Chondrocyte (in vitro differentiated cells): ENCODE data around the gene SULT1C4. TPM values are rescaled to one million over a fixed set of nuclear protein-coding genes. Genes with fewer than 3 reads are reported as not detected.
A peak's percentile ranks its signal among the peaks of the same experiment; 100 is the strongest.

Experiments used
- DNase-seq: peaks from one replicate; pipeline ENCODE4 v3.0.0; 2021; ENCODE audit warnings: mixed read lengths, low spot score
- H3K27ac Mint-ChIP-seq: one replicate; pipeline ENCODE4 v1.8.0; 2021; ENCODE audit warnings: mild to moderate bottlenecking, moderate library complexity, mixed read lengths; ENCODE audit not compliant: unreplicated experiment
- H3K27me3 Mint-ChIP-seq: 2 replicates; pipeline ENCODE4 v1.8.0; 2021; ENCODE audit warnings: low read depth, mixed read lengths
- H3K36me3 Mint-ChIP-seq: 2 replicates; pipeline ENCODE4 v1.8.0; 2021; ENCODE audit warnings: low read depth, mixed read lengths
- H3K4me1 Mint-ChIP-seq: 2 replicates; pipeline ENCODE4 v1.8.0; 2021; ENCODE audit warnings: low read depth, mild to moderate bottlenecking, mixed read lengths
- H3K4me3 Mint-ChIP-seq: one replicate; pipeline ENCODE4 v1.8.0; 2021; ENCODE audit warnings: mild to moderate bottlenecking, moderate library complexity, mixed read lengths; ENCODE audit not compliant: unreplicated experiment
- H3K9me3 Mint-ChIP-seq: 2 replicates; pipeline ENCODE4 v1.8.0; 2021; ENCODE audit warnings: low read depth, mixed read lengths
- total RNA-seq: library from RNA; stranded (reverse); gene quantifications from 3 replicates; pipeline ENCODE4 v1.2.1, GENCODE V29; 2021
- TF ChIP-seq, protein P1 (sequence below): fragments of 200-600 bp; sonication (generic); IDR thresholded peaks from 2 replicates; pipeline ENCODE4 v1.5.0; 2021; ENCODE audit warnings: antibody characterized with exemption, mild to moderate bottlenecking, moderate library complexity

SULT1C4 gene
- total RNA-seq, 1 donor from 2014 or later = 0.60 TPM

DNA sequence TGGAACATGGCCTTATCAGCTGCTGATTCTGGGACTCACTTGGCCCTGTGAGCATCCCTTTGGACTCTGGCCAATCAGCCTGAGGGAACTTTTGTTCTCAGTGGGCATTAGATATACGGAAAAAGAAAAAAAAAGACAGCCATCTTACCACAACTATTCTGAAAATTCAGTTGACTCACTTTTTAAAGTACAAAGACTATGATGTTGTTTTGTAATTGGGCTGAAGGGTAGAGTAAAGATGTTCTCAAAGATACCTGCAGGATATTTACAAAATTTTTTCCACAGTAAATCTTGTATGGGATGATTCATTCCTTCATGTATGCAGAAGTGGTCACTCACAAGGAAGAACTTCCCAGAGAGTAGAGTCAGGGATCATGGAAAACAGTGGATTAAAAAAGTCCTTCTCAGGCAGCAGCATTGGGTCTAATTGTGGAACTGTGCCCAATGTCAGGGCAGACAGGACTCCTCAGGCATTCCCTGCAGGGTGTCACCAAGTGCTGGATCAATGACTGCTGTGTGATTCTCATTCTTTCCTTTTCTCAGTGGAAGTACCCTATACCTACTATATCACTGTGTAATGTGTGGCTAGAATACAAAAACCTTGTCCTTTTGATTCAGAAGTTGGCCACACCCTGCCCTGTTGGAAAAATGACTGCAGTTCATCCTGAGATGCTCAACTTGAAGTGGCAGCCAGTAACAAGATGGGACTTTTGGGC lies 35.4 kb downstream of the SULT1C4 start:
- no peaks in the 10 kb centered on the region for H3K9me3 Mint-ChIP-seq
- H3K4me1 Mint-ChIP-seq = peaks cover 19% of the 10 kb centered on the region
- H3K4me3 Mint-ChIP-seq = no peak overlapping the region
- H3K36me3 Mint-ChIP-seq = no peaks in the 10 kb centered on the region
- H3K27me3 Mint-ChIP-seq = no peaks in the 10 kb centered on the region
- TF ChIP-seq, protein P1, sequence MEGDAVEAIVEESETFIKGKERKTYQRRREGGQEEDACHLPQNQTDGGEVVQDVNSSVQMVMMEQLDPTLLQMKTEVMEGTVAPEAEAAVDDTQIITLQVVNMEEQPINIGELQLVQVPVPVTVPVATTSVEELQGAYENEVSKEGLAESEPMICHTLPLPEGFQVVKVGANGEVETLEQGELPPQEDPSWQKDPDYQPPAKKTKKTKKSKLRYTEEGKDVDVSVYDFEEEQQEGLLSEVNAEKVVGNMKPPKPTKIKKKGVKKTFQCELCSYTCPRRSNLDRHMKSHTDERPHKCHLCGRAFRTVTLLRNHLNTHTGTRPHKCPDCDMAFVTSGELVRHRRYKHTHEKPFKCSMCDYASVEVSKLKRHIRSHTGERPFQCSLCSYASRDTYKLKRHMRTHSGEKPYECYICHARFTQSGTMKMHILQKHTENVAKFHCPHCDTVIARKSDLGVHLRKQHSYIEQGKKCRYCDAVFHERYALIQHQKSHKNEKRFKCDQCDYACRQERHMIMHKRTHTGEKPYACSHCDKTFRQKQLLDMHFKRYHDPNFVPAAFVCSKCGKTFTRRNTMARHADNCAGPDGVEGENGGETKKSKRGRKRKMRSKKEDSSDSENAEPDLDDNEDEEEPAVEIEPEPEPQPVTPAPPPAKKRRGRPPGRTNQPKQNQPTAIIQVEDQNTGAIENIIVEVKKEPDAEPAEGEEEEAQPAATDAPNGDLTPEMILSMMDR = no peak
- H3K27ac Mint-ChIP-seq = peak overlapping the region; percentile 5
- no peak for DNase-seq

DNA sequence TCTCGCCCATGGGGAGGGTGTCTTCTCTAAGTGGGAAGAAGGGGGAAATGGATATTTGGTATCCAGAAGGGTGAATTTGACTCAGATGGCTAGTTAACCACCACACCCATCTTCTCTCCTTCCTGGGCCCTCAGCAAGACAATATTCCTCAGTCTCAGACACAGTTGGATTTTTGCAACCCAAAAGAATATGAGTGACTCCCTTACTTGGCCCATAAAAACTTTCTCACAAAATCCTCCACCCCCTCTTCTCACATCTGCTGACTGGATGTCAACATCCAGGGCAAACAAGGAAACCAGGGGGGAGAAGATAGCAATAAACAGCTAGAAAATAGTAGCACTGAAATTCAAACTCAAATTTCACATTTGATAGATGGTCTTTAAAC lies 35.9 kb downstream of the SULT1C4 start:
- no peaks in the 10 kb centered on the region for H3K36me3 Mint-ChIP-seq
- no peaks in the 10 kb centered on the region for H3K27me3 Mint-ChIP-seq

DNA sequence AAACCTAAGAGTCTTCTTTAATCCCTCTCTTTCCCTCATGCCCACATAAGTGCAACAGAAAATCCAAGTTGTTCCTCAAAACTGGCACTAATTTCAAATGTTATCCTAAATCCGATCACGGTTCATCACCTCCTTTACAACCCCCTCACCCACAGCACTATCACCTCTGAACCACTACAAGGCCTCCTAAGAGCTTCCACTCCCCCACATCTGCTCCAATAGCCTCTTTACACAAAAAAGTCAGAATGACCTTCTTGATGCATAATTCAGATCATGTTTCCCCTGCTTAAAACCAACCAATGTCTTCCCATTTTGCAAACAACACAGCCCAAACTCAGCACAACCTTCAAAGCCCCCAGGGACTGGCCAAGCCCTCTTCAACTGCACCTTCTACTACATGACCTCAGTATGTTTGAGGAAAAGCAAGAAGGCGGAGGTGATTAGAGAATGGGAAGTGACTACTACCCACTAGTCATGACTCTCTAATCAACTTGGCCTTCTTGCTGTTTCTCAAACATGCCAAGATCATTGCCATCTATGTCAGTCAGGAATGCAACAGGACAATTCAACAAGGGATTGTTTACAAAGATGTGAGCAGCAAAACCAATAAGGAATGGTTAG lies 36.6 kb downstream of the SULT1C4 start:
- Mint-ChIP-seq H3K4me3 (no peak overlapping the region), H3K9me3 (no peaks in the 10 kb centered on the region), H3K27ac (no peak overlapping the region), H3K36me3 (no peaks in the 10 kb centered on the region), H3K27me3 (no peaks in the 10 kb centered on the region), H3K4me1 (peaks cover 19% of the 10 kb centered on the region)
- TF ChIP-seq, protein P1 = no peak
- DNase-seq = no peak

More for the DNA sequence above, 35.9 kb downstream of the SULT1C4 start:
- Mint-ChIP-seq H3K9me3 (no peaks in the 10 kb centered on the region), H3K4me3 (no peak overlapping the region), H3K4me1 (peaks cover 19% of the 10 kb centered on the region), H3K27ac (no peak overlapping the region)
- no peak for DNase-seq
- TF ChIP-seq, protein P1 = no peak

DNA sequence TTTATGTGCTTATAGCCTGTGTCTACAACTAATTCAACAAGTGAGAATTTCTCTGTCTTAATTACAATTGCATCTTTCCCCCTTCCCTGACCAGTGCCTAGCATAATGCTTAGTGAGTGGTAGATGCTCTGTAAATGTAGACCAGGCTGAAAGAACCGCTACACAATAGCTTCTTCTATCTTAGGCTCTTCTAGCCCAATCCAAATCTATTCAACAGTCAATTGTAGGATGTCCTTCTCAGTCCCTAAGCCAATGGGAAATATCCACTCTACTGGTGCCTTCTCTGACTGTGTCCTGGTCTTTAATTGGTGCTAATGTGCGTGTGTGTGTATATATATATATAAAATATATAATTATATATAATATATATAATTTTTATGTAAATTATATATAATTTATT lies 37.2 kb downstream of the SULT1C4 start:
- Mint-ChIP-seq H3K36me3 (no peaks in the 10 kb centered on the region), H3K27ac (no peak overlapping the region), H3K9me3 (no peaks in the 10 kb centered on the region), H3K27me3 (no peaks in the 10 kb centered on the region), H3K4me3 (no peak overlapping the region), H3K4me1 (peaks cover 16% of the 10 kb centered on the region)
- TF ChIP-seq, protein P1 = no peak
- no peak for DNase-seq

DNA sequence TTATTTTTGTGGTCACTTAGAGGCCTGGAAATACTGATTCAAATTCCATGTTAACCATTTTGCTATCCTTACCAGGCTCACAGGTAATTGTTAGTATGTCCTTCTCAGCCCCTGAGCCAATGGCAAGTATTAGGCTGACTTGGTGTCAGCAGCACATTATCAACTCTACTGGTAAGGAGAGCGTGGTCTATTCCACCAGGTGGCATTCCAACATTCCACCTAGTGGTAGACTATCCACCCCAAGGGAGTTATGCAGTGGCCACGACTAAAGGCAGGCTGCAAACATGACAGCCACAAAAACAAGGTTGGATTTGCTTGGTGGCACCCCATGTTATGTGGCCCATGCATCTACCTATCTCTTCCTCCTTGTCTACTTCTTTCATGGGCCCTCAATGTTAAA lies 39.5 kb downstream of the SULT1C4 start:
- TF ChIP-seq, protein P1 = peak; percentile 8
- no peak for DNase-seq

More for the DNA sequence above, 39.5 kb downstream of the SULT1C4 start:
- Mint-ChIP-seq H3K36me3 (no peaks in the 10 kb centered on the region), H3K4me3 (no peak overlapping the region), H3K27ac (no peak overlapping the region), H3K9me3 (no peaks in the 10 kb centered on the region), H3K4me1 (peaks cover 16% of the 10 kb centered on the region), H3K27me3 (no peaks in the 10 kb centered on the region)
